ENCODE data around the gene PACS2. TPM values are rescaled to one million over a fixed set of nuclear protein-coding genes. Genes with fewer than 3 reads are reported as not detected.
A peak's percentile ranks its signal among the peaks of the same experiment; 100 is the strongest.
"Not testable (repeated sequence)": the region's sequence is repeated elsewhere in the genome, so short reads cannot be mapped to it uniquely, and the experiment has no call there.

The PACS2 gene
- total RNA-seq, 1 experiment from 2014 or later, result 55.2 TPM

DNA sequence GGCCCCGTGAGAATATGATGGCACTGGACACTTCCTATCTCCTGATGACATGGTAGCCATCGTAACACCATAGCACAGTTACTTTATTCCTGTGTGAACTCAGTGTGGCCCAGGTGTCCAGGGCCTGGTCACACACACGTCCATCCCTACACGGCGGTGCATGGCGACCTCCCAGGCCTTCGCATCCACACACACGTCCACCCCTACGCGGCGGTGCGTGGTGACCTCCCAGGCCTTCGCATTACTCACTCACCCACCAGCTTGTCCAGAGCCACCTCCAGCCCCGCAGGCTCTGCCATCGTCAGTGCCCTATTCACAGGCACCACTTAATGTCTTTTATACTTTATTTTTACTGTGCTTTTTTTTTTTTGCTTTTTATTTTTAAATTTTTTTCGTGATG is 44.4 kb downstream of the PACS2 start:
- ATAC-seq (no peak), DNase-seq (ENCODE audit: low read depth, low spot score) (no peak)
- POLR2A ChIA-PET, result no interaction called here
- TF ChIP-seq POLR2AphosphoS5 (IDR thresholded peaks at IDR 0.05; ENCODE audit: low read depth, low read length) (no peak), SIN3A (IDR thresholded peaks at IDR 0.05; ENCODE audit: borderline replicate concordance, insufficient read depth, low read depth, low read length) (no peak), TCF7L2 (IDR thresholded peaks at IDR 0.05; ENCODE audit: low read depth, low read length) (no peak)
- TF ChIP-seq, protein P1, sequence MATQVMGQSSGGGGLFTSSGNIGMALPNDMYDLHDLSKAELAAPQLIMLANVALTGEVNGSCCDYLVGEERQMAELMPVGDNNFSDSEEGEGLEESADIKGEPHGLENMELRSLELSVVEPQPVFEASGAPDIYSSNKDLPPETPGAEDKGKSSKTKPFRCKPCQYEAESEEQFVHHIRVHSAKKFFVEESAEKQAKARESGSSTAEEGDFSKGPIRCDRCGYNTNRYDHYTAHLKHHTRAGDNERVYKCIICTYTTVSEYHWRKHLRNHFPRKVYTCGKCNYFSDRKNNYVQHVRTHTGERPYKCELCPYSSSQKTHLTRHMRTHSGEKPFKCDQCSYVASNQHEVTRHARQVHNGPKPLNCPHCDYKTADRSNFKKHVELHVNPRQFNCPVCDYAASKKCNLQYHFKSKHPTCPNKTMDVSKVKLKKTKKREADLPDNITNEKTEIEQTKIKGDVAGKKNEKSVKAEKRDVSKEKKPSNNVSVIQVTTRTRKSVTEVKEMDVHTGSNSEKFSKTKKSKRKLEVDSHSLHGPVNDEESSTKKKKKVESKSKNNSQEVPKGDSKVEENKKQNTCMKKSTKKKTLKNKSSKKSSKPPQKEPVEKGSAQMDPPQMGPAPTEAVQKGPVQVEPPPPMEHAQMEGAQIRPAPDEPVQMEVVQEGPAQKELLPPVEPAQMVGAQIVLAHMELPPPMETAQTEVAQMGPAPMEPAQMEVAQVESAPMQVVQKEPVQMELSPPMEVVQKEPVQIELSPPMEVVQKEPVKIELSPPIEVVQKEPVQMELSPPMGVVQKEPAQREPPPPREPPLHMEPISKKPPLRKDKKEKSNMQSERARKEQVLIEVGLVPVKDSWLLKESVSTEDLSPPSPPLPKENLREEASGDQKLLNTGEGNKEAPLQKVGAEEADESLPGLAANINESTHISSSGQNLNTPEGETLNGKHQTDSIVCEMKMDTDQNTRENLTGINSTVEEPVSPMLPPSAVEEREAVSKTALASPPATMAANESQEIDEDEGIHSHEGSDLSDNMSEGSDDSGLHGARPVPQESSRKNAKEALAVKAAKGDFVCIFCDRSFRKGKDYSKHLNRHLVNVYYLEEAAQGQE (IDR thresholded peaks at IDR 0.05; ENCODE audit: insufficient read depth in 1 of 2, low read depth in 2 of 2, low read length in 1 of 2), result no peak
- TF ChIP-seq, protein P2, sequence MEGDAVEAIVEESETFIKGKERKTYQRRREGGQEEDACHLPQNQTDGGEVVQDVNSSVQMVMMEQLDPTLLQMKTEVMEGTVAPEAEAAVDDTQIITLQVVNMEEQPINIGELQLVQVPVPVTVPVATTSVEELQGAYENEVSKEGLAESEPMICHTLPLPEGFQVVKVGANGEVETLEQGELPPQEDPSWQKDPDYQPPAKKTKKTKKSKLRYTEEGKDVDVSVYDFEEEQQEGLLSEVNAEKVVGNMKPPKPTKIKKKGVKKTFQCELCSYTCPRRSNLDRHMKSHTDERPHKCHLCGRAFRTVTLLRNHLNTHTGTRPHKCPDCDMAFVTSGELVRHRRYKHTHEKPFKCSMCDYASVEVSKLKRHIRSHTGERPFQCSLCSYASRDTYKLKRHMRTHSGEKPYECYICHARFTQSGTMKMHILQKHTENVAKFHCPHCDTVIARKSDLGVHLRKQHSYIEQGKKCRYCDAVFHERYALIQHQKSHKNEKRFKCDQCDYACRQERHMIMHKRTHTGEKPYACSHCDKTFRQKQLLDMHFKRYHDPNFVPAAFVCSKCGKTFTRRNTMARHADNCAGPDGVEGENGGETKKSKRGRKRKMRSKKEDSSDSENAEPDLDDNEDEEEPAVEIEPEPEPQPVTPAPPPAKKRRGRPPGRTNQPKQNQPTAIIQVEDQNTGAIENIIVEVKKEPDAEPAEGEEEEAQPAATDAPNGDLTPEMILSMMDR (IDR thresholded peaks at IDR 0.05), result no peak
- in situ Hi-C loops (cut with HindIII; ENCODE audit: low pct_unique_long_range_greater_than_20kb, low sequenced_read_pairs), result no loop called here
- no peaks in the 10 kb centered on the region for H3K27me3 ChIP-seq (ENCODE audit: control insufficient read depth, insufficient read depth, low read length)
- no peaks in the 10 kb centered on the region for H3K36me3 ChIP-seq (ENCODE audit: control insufficient read depth, insufficient read depth, low read length)
- no peak overlapping the region for H3K4me3 ChIP-seq (ENCODE audit: low read depth in 2 of 2, low read length in 2 of 2)
- BruUV-seq (replicated peaks), result no TSS peak
- CTCF ChIA-PET, result no interaction called here
- H3K4me1 ChIP-seq (ENCODE audit: control insufficient read depth, insufficient read depth, low read length), result no peaks in the 10 kb centered on the region
- H3K9me3 ChIP-seq (ENCODE audit: control insufficient read depth, insufficient read depth, low read depth, low read length), result no peaks in the 10 kb centered on the region
- intact Hi-C loops (cut with micrococcal nuclease; ENCODE audit: unreplicated experiment), result no loop called here
- H3K27ac ChIP-seq (ENCODE audit: low read length), result no peak overlapping the region

DNA sequence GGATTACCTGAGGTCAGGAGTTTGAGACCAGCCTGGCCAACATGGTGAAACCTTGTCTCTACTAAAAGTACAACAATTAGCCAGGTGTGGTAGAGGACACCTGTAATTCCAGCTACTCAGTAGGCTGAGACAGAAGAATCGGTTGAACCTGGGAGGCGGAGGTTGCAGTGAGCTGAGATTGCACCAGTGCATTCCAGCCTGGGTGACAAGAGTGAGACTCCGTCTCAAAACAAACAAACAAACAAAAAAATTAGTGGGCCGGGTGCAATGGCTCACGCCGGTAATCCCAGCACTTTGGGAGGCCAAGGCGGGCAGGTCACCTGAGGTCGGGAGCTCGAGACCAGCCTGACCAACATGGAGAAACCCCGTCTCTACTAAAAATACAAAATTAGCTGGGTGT is 46.9 kb downstream of the PACS2 start:
- BruUV-seq (replicated peaks); POLR2A ChIA-PET; intact Hi-C loops (cut with micrococcal nuclease; ENCODE audit: unreplicated experiment); ATAC-seq; CTCF ChIA-PET; H3K36me3 ChIP-seq (ENCODE audit: control insufficient read depth, insufficient read depth, low read length); in situ Hi-C loops (cut with HindIII; ENCODE audit: low pct_unique_long_range_greater_than_20kb, low sequenced_read_pairs); H3K4me1 ChIP-seq (ENCODE audit: control insufficient read depth, insufficient read depth, low read length); H3K9me3 ChIP-seq (ENCODE audit: control insufficient read depth, insufficient read depth, low read depth, low read length); H3K27ac ChIP-seq (ENCODE audit: low read length); H3K4me3 ChIP-seq (ENCODE audit: low read depth in 2 of 2, low read length in 2 of 2); H3K27me3 ChIP-seq (ENCODE audit: control insufficient read depth, insufficient read depth, low read length); DNase-seq (ENCODE audit: low read depth, low spot score): not testable (repeated sequence)

DNA sequence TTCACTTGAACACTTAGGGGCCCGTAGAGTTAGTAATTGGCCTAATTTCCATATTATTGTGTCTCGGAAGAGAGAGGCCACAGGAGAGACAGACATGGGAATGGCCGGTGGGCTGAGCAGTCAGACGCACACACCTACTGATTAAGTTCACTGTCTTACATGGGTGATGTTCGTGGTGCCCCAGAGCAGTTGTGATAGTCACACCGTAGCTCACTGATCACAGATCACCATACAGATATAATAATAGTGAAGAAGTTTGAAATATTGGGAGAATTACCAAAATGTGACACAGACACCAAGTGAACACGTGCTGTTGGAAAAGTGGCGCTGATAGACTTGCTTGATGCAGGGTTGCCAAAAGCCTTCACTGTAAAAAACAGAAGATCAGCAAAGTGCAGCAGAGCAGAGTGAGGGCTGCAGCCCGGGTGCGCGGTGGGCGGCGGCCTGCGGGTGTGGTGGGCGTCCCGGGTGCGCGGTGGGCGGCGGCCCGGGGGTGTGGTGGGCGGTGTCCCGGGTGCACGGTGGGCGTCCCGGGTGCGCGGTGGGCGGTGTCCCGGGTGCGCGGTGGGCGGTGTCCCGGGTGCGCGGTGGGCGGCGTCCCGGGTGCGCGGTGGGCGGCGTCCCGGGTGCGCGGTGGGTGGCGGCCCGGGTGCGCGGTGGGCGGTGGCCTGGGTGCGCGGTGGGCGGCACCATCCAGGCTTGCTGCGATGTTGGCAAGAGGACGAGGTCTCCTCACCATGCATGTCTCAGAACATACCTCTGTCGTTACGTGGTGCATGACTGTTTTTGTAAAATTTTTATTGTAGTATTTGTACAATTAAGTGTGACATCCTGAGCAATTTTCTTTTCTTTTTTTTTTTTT is 49.5 kb downstream of the PACS2 start:
- CTCF ChIA-PET, result interaction anchor here (0.6 kb wide), 1 partner anchor 59 kb away, joined by 5 read pairs; no protein-coding TSS in a partner anchor
- intact Hi-C loops (cut with micrococcal nuclease; ENCODE audit: unreplicated experiment), result no loop called here
- H3K9me3 ChIP-seq (ENCODE audit: control insufficient read depth, insufficient read depth, low read depth, low read length), result no peaks in the 10 kb centered on the region
- DNase-seq (ENCODE audit: low read depth, low spot score) (no peak), ATAC-seq (peak; percentile 73)
- BruUV-seq (replicated peaks), result no TSS peak
- H3K4me1 ChIP-seq (ENCODE audit: control insufficient read depth, insufficient read depth, low read length), result no peaks in the 10 kb centered on the region
- no peak overlapping the region for H3K27ac ChIP-seq (ENCODE audit: low read length)
- no peak overlapping the region; a peak in 1 of 4 replicates for H3K4me3 ChIP-seq (ENCODE audit: low read depth in 2 of 2, low read length in 2 of 2)
- no peaks in the 10 kb centered on the region for H3K27me3 ChIP-seq (ENCODE audit: control insufficient read depth, insufficient read depth, low read length)
- H3K36me3 ChIP-seq (ENCODE audit: control insufficient read depth, insufficient read depth, low read length), result no peaks in the 10 kb centered on the region
- in situ Hi-C loops (cut with HindIII; ENCODE audit: low pct_unique_long_range_greater_than_20kb, low sequenced_read_pairs), result no loop called here
- POLR2A ChIA-PET, result no interaction called here
- TF ChIP-seq SIN3A (IDR thresholded peaks at IDR 0.05; ENCODE audit: borderline replicate concordance, insufficient read depth, low read depth, low read length), result no peak
- TF ChIP-seq POLR2AphosphoS5 (IDR thresholded peaks at IDR 0.05; ENCODE audit: low read depth, low read length), result no peak
- TF ChIP-seq, protein P2 (IDR thresholded peaks at IDR 0.05), result no peak
- no peak for TF ChIP-seq TCF7L2 (IDR thresholded peaks at IDR 0.05; ENCODE audit: low read depth, low read length)
- TF ChIP-seq, protein P1 (IDR thresholded peaks at IDR 0.05; ENCODE audit: insufficient read depth in 1 of 2, low read depth in 2 of 2, low read length in 1 of 2), result no peak
